Mucosa of stomach (tissue), 1 donor: ENCODE results near the gene OPCML.

Source experiments
- H3K27me3 ChIP-seq: one replicate; pipeline ENCODE4 v1.7.0; 2013; ENCODE audit warnings: mild to moderate bottlenecking, low read length; ENCODE audit not compliant: control insufficient read depth, insufficient read depth
- H3K36me3 ChIP-seq: one replicate; pipeline ENCODE4 v1.7.0; 2013; ENCODE audit warnings: low read length; ENCODE audit not compliant: control insufficient read depth, insufficient read depth
- H3K4me1 ChIP-seq: one replicate; pipeline ENCODE4 v1.7.0; 2013; ENCODE audit warnings: mild to moderate bottlenecking, low read length; ENCODE audit not compliant: control insufficient read depth, insufficient read depth
- H3K4me3 ChIP-seq: one replicate; pipeline ENCODE4 v1.7.0; 2013; ENCODE audit warnings: low read length
- H3K9ac ChIP-seq: one replicate; pipeline ENCODE4 v1.7.0; 2013; ENCODE audit warnings: mild to moderate bottlenecking, low read length, moderate library complexity
- H3K9me3 ChIP-seq: one replicate; pipeline ENCODE4 v1.7.0; 2013; ENCODE audit warnings: mild to moderate bottlenecking, low read length, moderate library complexity; ENCODE audit not compliant: control insufficient read depth
- donor health status: Pancreatic carcinoma.

OPCML gene

DNA sequence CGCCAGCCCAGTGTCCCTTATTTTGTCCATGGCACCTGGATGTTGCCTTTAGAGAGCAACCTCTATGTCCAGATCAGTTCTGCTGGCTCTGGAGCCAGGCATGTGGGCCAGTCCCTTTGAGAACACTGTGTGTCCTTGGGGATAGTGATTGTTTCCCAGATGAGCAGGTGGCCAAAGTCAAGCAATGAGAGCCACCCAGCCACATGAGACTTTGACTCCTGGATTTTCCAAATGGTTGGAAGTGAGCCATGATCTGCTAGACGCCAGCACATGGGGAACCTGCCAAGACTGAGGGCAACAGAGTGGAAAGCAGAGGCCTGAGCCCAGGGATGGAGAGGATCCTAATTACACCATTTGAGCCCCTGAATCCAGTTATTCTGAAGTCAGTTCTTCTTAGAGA, 479.8 kb downstream of the OPCML start:
- Histone ChIP-seq H3K27me3 (peaks cover 2% of the 10 kb centered on the region), H3K4me3 (no peak overlapping the region), H3K36me3 (no peaks in the 10 kb centered on the region), H3K9ac (no peak overlapping the region), H3K4me1 (no peaks in the 10 kb centered on the region), H3K9me3 (no peaks in the 10 kb centered on the region)

DNA sequence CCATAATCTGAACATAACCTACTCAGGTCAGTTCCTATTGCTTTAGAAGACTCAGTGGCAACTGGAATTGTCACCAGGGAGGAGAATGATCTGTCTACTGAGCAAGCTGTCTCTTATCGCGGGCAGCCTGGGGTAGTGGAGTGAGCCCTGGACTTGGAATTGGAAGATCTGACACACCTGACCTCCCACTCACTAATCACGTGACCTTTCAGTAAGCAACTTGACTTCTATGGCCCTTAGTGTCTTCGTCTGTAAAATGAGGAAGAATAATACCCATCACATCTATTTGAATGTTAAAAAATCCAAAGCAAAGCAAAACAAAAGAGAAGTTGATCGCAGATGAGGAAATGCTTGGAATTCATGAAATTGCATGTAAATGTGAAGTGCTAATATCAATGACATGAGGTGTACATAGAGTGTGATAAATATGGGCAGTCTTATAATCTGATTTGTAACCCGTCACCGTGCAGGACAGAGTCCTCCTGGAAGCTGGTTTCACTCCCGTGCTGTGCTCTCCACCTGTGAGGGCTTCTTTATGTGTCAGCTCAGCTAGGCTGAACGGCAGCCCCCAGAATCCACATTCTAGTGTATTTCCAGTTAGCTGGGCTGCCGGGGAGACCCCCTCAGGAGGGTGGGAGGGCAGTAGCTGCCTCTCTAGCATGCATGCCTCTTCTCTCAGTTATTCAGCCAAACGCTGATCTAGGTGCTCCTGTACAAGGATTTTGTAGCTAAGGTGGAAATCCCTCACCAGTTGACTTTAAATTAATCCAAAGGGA, 482.9 kb downstream of the OPCML start:
- no peaks in the 10 kb centered on the region for H3K36me3 ChIP-seq
- no peak overlapping the region for H3K4me3 ChIP-seq
- peaks cover 13% of the 10 kb centered on the region for H3K27me3 ChIP-seq
- H3K4me1 ChIP-seq: no peaks in the 10 kb centered on the region
- H3K9me3 ChIP-seq: no peaks in the 10 kb centered on the region
- no peak overlapping the region for H3K9ac ChIP-seq

DNA sequence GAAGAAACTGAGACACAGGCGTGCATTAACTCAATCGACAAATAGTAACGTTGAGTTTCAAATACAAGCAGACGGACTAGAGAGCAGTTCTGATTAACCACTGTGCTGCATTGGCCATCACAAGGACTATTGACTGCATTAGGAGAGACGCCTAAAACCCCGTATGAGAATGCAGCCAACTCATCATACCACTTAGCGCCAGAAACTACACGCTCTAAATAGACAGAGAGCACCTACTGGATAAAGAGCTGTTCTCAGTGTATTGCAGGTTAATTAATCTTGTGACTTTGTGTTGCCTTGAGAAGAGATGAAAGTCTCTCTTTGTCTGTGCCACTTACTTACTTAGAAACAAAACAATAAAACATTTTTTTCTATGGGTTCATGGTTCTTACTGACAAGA, 484.0 kb downstream of the OPCML start:
- H3K36me3 ChIP-seq: no peaks in the 10 kb centered on the region
- no peak overlapping the region for H3K4me3 ChIP-seq
- H3K9me3 ChIP-seq: no peaks in the 10 kb centered on the region
- H3K4me1 ChIP-seq: no peaks in the 10 kb centered on the region
- peaks cover 13% of the 10 kb centered on the region for H3K27me3 ChIP-seq
- H3K9ac ChIP-seq: no peak overlapping the region

DNA sequence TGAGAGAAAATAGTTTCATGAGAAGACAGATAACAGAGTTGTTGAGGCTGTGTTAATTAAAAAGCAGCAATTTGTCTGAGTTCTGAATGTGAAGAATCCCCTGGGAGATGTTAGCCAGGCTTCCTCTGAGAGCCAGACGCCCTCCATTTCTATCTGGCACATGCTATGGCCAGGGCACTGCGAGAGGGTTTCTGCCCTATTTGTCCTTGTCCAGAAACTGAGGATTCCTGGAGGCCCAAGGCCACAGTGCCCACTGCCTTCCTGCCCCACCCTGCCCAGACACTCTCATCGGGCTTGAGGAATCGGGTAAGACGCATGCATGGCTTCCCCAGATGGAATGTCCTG, 484.6 kb downstream of the OPCML start:
- Histone ChIP-seq H3K4me3 (no peak overlapping the region), H3K27me3 (peaks cover 15% of the 10 kb centered on the region), H3K9ac (no peak overlapping the region), H3K9me3 (no peaks in the 10 kb centered on the region), H3K4me1 (no peaks in the 10 kb centered on the region), H3K36me3 (no peaks in the 10 kb centered on the region)

DNA sequence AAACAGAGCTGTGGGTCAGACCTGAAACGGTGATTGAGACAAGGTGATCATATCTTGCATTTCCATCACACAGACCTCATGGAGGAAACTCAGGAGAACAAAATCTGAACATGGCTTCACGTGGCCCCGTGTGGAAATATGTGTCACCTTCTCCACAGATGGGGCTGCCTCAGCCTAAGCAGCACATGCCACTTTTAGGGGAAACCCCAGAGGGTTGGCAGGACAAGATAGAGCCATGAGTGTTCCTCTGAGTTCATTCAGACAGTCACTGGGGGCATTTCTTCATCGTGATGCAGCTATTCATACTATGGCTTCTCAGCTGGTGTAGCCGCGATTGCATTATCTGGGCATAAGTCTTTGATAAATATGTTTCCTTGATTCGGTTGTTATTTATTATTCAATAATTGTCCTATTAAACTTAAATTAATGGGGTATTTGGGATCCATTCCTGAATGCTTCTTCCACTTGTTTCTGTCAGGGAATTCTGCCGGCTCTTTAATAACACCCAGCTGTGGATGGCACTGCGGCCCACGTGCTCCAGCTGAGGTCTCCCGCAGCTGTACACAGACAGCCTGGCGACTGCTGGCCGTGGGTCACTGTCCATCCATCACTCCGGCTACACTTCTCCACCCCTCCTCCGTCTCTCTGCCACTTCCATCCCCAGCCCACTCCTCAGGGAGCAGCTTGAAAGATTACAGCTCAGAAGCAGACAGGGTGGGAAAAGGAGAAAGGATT, 485.1 kb downstream of the OPCML start:
- peaks cover 19% of the 10 kb centered on the region for H3K27me3 ChIP-seq
- H3K9ac ChIP-seq: no peak overlapping the region
- no peaks in the 10 kb centered on the region for H3K9me3 ChIP-seq
- no peak overlapping the region for H3K4me3 ChIP-seq
- no peaks in the 10 kb centered on the region for H3K4me1 ChIP-seq
- H3K36me3 ChIP-seq: no peaks in the 10 kb centered on the region

DNA sequence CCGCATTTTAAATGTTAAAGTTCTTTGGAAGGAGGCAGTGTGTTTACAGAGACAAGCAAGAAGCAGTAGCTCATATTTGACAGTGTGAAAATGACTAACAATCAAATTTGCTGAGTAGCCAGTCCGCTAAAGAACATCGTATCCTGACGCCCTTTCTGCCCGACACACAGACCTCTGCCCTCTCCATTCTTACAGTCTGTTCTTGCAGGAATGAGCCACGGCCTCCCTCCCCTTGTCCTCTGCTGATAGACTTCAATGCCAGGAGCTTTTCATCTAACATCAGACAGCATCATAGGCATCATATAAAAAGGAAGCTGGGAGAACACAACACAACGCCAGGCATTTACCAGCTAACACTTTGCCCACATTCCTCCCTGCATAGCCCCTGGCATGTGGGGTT, 486.0 kb downstream of the OPCML start:
- Histone ChIP-seq H3K4me1 (no peaks in the 10 kb centered on the region), H3K9ac (no peak overlapping the region), H3K9me3 (no peaks in the 10 kb centered on the region), H3K27me3 (peaks cover 28% of the 10 kb centered on the region), H3K4me3 (no peak overlapping the region), H3K36me3 (no peaks in the 10 kb centered on the region)

DNA sequence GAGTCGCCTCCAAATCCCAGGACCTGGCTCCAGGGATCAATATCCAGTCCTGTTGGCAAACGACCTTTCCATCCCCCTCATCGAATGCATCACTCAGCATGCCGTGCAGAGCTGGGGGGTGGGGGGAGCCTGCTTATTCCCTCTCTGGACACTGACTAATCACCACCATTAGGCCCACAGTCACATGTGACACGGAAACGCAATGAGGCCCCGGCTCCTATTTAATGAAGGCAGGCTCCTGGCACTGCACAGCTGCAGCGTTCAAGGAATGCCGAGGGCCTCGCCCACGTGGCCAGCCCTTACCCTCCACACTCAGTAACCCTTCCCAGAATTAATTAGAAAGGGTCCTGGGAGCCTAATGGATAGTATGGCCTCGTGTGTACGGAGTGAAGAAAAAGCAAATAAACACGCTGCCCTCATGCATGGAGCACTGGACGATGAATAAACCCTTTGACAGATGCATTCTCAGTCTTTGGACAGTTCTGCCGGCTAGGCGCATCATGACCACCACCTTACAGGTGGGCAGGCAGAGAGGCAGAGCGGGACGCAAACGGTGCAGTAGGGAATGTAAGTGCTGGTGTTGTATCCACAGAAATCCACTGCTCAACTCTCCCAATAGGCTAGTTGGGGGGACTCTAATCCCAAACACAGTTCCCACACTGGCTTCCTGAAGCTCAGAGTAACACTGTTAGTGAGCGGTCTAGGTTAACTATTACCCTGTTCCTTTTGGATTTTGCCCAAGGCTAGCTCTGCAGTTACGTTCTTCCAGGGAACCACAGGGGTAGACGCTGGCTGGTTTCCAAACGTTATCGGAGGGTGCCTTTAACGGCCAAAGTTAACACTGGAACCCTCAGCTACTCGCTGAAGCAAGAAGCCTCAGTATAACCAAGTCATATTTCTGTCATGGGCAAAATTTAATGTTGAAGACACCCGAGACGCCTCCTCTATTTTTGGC, 490.1 kb downstream of the OPCML start:
- Histone ChIP-seq H3K9me3 (no peaks in the 10 kb centered on the region), H3K36me3 (no peaks in the 10 kb centered on the region), H3K9ac (no peak overlapping the region), H3K4me3 (no peak overlapping the region), H3K27me3 (peaks cover 27% of the 10 kb centered on the region), H3K4me1 (no peaks in the 10 kb centered on the region)

DNA sequence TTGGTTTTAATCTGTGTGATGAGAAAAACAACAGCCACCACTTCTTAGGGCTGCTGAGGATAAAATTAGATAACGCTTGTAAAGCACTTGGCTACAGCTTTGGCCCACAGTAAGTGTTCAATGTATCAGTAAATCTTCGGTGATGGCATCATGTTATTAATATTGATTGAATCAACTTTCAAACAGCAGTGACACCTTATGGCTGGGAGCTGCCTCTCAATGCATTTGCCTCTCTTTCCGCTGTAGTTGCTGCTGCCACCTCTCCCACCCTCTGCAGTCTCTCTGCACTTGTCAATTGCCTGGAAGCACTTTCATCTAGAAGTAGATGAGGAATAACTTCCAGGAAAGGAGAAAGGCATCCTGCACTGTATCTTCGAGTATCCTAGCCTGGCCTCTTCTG, 491.1 kb downstream of the OPCML start:
- H3K4me1 ChIP-seq: no peaks in the 10 kb centered on the region
- H3K9me3 ChIP-seq: no peaks in the 10 kb centered on the region
- H3K36me3 ChIP-seq: no peaks in the 10 kb centered on the region
- no peak overlapping the region for H3K9ac ChIP-seq
- H3K27me3 ChIP-seq: peaks cover 27% of the 10 kb centered on the region
- no peak overlapping the region for H3K4me3 ChIP-seq

DNA sequence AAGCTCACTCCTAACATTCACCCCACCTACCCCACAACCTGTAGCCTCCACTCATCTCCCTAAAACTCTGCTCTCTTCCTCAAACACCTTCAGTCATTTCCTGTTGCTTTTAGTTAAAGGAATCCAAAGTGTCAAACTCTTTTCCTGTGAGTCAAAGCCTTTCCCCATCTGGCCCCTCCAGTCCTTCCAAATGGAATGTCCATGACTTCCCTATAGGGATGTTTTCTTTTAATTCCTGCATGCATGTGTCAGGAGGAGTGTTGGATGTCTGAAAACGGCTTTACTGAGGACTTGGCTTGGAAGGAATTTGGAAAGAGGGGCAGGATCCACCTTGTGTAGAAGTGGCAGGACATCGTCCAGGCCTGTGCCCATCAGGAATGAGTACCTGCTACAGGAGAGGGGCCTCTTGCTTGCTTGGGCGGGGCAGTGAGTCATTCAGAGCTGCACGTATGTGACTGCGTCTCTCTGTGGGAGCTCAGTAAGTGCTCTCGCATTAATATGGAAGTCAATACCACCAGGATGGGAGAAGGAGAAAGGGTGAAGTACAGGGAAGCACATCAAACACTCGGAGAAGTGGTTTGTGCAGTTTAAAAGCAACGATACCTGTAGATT, 491.9 kb downstream of the OPCML start:
- Histone ChIP-seq H3K27me3 (peaks cover 21% of the 10 kb centered on the region), H3K9ac (no peak overlapping the region), H3K9me3 (no peaks in the 10 kb centered on the region), H3K4me3 (no peak overlapping the region), H3K4me1 (no peaks in the 10 kb centered on the region), H3K36me3 (no peaks in the 10 kb centered on the region)

DNA sequence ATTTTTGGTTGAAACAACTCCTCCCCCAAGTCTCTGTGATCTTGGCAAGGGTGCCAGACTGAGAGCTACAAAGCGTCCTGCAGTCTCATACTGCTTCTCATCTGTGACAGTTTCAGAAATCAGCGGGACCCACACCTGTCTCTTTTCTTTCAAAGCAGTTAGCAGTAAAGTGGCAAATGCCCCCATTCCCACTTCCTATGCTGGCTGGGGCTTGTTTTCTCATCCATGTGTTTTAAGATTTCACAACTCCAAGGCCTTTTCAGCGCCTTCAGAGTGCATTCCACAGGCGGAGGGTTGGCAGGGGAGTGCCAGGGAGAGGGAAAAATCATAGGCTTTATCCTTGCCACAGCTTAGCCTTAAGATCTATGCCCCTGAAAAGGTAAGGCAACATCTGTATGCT, 493.5 kb downstream of the OPCML start:
- Histone ChIP-seq H3K4me3 (no peak overlapping the region), H3K36me3 (no peaks in the 10 kb centered on the region), H3K27me3 (peaks cover 17% of the 10 kb centered on the region), H3K4me1 (no peaks in the 10 kb centered on the region), H3K9me3 (no peaks in the 10 kb centered on the region), H3K9ac (no peak overlapping the region)

DNA sequence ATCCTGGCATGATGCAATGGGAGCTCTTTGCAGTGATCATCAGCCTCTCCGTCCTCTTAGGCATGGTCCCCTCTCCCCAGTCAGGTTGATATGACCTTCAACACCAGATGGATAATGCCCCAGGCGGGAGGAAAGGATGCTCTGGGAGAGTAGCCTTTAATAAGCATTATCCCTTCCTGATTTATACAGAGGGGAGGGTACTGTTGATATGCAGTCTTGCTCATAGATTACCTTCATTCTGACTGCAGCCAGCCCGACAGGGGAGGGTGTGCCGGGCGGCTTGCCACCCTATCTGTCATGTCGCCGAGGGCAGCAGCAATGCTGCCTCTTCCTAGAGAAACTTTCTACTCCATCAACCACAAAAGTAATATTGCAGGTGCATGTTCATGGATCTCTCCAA, 497.4 kb downstream of the OPCML start:
- Histone ChIP-seq H3K36me3 (no peaks in the 10 kb centered on the region), H3K9ac (no peak overlapping the region), H3K4me1 (no peaks in the 10 kb centered on the region), H3K4me3 (no peak overlapping the region), H3K9me3 (no peaks in the 10 kb centered on the region), H3K27me3 (peaks cover 3% of the 10 kb centered on the region)
